Measurements from ENCODE around the gene GGT7.

DNA sequence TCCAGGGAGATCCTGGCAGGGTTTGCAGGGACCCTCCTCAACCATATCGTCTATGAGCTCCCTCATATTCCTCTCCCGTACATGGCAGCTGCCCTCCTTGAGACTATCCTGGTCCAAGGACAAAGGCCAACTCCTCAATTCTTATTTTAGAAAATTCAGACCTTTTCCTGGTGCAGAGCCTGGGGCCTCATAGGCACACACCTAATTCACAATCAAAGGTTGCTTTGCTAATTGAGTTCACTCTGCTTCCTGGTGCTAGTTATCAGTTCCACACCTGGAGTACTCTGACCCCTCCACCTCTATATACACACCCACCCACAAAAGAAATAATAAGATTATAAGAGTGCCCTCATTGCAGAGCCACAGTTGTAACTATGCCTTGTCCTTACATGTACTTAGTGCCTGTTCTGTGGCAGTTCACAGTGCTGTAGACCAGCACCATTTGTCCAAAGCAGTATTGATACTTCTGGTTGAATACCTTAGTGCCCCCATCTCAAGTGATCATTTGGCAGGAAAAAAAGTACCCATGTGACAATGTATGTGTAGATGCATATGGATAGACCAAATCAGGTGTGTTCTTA lies 44.2 kb upstream of the GGT7 start:
- peak; percentile 70 for TF ChIP-seq POLR2A (IDR thresholded peaks at IDR 0.05)
- TF ChIP-seq, protein P1, sequence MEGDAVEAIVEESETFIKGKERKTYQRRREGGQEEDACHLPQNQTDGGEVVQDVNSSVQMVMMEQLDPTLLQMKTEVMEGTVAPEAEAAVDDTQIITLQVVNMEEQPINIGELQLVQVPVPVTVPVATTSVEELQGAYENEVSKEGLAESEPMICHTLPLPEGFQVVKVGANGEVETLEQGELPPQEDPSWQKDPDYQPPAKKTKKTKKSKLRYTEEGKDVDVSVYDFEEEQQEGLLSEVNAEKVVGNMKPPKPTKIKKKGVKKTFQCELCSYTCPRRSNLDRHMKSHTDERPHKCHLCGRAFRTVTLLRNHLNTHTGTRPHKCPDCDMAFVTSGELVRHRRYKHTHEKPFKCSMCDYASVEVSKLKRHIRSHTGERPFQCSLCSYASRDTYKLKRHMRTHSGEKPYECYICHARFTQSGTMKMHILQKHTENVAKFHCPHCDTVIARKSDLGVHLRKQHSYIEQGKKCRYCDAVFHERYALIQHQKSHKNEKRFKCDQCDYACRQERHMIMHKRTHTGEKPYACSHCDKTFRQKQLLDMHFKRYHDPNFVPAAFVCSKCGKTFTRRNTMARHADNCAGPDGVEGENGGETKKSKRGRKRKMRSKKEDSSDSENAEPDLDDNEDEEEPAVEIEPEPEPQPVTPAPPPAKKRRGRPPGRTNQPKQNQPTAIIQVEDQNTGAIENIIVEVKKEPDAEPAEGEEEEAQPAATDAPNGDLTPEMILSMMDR (IDR thresholded peaks at IDR 0.05), result no peak
- TF ChIP-seq EP300 (IDR thresholded peaks at IDR 0.05; ENCODE audit: low read depth), result no peak
